ENCODE measurements around the gene NKG7.

NKG7 gene

DNA sequence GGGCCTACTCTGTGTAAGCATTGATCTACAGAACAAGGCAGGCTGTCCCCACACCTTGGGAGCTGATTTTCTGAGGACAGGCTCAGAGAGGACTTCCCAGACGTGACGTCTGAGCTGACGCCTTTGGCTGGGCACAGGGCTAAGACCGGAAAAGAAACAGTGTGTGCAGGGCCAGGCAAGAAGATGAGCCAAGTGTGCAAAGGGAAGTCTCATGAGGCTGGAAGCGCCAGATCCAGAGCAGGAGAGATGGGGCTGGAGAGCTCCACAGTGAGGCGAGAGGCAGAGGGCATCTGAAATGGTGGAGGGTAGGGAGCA lies 48.3 kb downstream of the NKG7 start:
- TF ChIP-seq, protein P1, sequence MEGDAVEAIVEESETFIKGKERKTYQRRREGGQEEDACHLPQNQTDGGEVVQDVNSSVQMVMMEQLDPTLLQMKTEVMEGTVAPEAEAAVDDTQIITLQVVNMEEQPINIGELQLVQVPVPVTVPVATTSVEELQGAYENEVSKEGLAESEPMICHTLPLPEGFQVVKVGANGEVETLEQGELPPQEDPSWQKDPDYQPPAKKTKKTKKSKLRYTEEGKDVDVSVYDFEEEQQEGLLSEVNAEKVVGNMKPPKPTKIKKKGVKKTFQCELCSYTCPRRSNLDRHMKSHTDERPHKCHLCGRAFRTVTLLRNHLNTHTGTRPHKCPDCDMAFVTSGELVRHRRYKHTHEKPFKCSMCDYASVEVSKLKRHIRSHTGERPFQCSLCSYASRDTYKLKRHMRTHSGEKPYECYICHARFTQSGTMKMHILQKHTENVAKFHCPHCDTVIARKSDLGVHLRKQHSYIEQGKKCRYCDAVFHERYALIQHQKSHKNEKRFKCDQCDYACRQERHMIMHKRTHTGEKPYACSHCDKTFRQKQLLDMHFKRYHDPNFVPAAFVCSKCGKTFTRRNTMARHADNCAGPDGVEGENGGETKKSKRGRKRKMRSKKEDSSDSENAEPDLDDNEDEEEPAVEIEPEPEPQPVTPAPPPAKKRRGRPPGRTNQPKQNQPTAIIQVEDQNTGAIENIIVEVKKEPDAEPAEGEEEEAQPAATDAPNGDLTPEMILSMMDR (IDR thresholded peaks at IDR 0.05): no peak

DNA sequence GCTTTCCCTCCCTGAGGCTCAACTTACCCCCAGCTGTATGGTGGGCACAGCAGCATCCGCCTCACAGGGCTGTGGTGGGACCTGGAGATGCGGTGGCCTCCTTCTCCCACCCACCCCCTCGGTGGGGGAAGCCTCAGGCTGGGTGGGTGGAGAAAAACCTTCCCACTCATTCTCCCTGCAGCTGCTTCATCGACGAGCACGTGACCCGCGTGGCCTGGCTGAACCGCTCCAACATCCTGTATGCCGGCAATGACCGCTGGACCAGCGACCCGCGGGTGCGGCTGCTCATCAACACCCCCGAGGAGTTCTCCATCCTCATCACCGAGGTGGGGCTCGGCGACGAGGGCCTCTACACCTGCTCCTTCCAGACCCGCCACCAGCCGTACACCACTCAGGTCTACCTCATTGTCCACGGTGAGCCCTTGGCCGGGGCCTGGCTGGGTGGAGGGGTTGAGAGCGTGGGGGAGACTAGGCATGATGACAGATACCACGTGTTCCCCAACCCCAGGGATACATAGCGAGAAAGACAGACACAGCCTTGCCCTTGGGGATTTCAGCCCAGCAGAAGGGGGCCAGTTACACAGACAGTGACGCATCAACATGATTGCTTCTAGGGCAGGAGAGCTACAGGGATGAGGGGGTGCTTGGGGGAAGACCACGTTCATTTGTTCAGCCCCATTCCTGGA lies 48.8 kb downstream of the NKG7 start:
- TF ChIP-seq, protein P1 (IDR thresholded peaks at IDR 0.05): no peak

DNA sequence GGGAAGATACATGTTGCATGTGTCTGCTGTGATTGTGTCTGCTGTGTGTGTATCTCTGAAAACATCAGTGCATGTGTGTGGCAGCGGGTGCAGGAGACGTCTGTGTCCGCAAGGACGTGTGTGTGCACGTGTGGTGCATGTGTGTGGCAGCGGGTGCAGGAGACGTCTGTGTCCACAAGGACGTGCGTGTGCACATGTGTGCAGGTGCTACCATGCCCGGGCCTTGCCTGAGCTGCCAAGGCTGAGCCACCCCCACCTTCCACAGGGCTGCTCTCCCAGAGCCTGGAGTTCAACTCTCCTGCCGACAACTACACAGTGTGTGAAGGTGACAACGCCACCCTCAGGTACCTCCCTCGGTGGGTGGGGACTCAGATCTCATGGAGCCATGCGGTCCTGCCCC lies 50.7 kb downstream of the NKG7 start:
- TF ChIP-seq, protein P1 (IDR thresholded peaks at IDR 0.05): no peak

Measured in LNCAP (cell line).